Ascending aorta (tissue), 2 donors: ENCODE measurements around the gene ABCG5. TPM values are rescaled to one million over a fixed set of nuclear protein-coding genes. Genes with fewer than 3 reads are reported as not detected.
A peak's percentile ranks its signal among the peaks of the same experiment; 100 is the strongest.

Source experiments
- DNase-seq, 2 donors: peaks; one replicate each; pipeline ENCODE4 v3.0.0-alpha.2; 2019; ENCODE audit warnings: low spot score in 2 of 2
- H3K27ac ChIP-seq, 2 donors: fragments of 200-600 bp; sonication (generic); one replicate each; pipeline ENCODE4 v1.5.1; 2016 to 2017; ENCODE audit warnings: mild to moderate bottlenecking in 1 of 2
- H3K27me3 ChIP-seq: fragments of 200-600 bp; sonication (generic); one replicate; pipeline ENCODE4 v1.5.1; 2017
- H3K36me3 ChIP-seq, 2 donors: fragments of 200-600 bp; sonication (generic); one replicate each; pipeline ENCODE4 v1.5.1; 2016
- H3K4me1 ChIP-seq, 2 donors: fragments of 200-600 bp; sonication (generic); one replicate each; pipeline ENCODE4 v1.5.1; 2016 to 2017; ENCODE audit warnings: mild to moderate bottlenecking in 1 of 2
- H3K4me3 ChIP-seq, 2 donors: fragments of 200-600 bp; sonication (generic); one replicate each; pipeline ENCODE4 v1.5.1; 2016 to 2017; ENCODE audit warnings: mild to moderate bottlenecking in 1 of 2
- H3K9me3 ChIP-seq, 2 donors: fragments of 200-600 bp; sonication (generic); one replicate each; pipeline ENCODE4 v1.5.1; 2016
- intact Hi-C: fragments of 100-400 bp; cut with DNase I; formaldehyde crosslinking; loops from one replicate; pipeline ENCODE4 v1.15.1; 2023
- total RNA-seq: library from RNA; depleted of rRNA; stranded (reverse); fragments of >200 nt; gene quantifications from one replicate; pipeline ENCODE4 v1.1.0, GENCODE V29; 2016
- TF ChIP-seq, protein P1 (sequence below), 3 experiments: fragments of 200-600 bp in 2 of 3; fragments of 450-650 bp in 1 of 3; sonication (generic) in 2 of 3; IDR thresholded peaks; one replicate each; pipeline ENCODE4 v1.5.1; 2016 to 2019; ENCODE audit warnings: antibody characterized with exemption in 3 of 3, mild to moderate bottlenecking in 1 of 3, moderate library complexity in 1 of 3

Gene ABCG5
- total RNA-seq, 1 donor from 2014 or later: 4.0 TPM

DNA sequence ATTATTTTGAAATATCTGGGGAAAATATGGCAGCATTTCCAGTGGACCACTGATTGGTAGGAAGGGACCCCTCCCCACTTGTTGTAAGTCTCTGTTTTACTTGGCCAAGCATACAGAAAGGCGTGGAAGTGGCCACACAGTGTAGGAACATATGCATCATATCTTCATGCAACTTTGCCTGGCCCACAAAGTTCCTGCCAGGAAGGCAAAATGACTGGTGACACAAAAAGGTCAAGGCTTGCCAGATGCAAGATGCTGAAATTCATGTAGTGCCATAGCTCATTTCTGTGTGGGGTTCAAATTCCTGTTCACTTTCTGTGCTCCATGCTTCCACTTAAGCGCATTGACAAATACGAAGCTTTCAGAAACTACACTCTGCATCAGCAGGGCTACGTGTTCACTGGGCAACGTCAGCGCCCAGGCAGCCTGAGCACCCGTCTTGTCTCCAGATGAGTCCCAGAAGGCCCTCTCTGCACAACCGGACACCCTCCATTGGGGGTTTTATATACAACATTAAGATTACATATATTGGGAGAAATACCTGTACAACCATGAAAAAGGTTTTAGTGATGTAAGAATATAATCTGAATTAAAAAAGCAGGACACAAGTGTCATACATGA is 61.2 kb downstream of the ABCG5 start:
- TF ChIP-seq, protein P1, sequence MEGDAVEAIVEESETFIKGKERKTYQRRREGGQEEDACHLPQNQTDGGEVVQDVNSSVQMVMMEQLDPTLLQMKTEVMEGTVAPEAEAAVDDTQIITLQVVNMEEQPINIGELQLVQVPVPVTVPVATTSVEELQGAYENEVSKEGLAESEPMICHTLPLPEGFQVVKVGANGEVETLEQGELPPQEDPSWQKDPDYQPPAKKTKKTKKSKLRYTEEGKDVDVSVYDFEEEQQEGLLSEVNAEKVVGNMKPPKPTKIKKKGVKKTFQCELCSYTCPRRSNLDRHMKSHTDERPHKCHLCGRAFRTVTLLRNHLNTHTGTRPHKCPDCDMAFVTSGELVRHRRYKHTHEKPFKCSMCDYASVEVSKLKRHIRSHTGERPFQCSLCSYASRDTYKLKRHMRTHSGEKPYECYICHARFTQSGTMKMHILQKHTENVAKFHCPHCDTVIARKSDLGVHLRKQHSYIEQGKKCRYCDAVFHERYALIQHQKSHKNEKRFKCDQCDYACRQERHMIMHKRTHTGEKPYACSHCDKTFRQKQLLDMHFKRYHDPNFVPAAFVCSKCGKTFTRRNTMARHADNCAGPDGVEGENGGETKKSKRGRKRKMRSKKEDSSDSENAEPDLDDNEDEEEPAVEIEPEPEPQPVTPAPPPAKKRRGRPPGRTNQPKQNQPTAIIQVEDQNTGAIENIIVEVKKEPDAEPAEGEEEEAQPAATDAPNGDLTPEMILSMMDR (IDR thresholded peaks at IDR 0.05): no peak
- H3K9me3 ChIP-seq: no peaks in the 10 kb centered on the region
- DNase-seq: no peak
- H3K27ac ChIP-seq: no peak overlapping the region
- H3K36me3 ChIP-seq: peaks cover 4 to 18% of the 10 kb centered on the region in 2 donors
- intact Hi-C loops: no loop called here
- H3K4me3 ChIP-seq: no peak overlapping the region
- no peaks in the 10 kb centered on the region for H3K27me3 ChIP-seq
- H3K4me1 ChIP-seq: no peaks in the 10 kb centered on the region

DNA sequence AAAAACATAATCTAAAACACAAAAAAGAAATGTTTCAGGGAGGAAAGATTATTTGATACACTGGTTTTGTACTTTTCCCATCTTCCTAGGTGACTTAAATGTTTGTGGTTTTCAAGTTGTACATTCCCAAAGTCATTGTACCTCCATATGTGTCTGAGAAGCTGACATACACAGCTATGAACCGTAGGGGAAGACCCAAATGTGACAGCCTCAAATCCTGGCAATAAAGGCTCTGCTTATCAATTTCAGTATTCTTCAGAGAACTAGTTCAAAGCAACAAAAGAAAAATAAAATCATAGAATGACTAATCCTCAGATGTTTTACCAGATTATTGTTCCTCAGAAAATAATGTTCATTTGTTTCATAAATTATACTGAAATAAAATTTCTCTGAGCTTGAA is 62.3 kb downstream of the ABCG5 start:
- no peak overlapping the region for H3K27ac ChIP-seq
- DNase-seq: no peak
- H3K4me1 ChIP-seq: no peaks in the 10 kb centered on the region
- H3K27me3 ChIP-seq: no peaks in the 10 kb centered on the region
- H3K36me3 ChIP-seq: peaks cover 4 to 18% of the 10 kb centered on the region in 2 donors
- intact Hi-C loops: no loop called here
- no peaks in the 10 kb centered on the region for H3K9me3 ChIP-seq
- H3K4me3 ChIP-seq: no peak overlapping the region
- TF ChIP-seq, protein P1 (IDR thresholded peaks at IDR 0.05): no peak

DNA sequence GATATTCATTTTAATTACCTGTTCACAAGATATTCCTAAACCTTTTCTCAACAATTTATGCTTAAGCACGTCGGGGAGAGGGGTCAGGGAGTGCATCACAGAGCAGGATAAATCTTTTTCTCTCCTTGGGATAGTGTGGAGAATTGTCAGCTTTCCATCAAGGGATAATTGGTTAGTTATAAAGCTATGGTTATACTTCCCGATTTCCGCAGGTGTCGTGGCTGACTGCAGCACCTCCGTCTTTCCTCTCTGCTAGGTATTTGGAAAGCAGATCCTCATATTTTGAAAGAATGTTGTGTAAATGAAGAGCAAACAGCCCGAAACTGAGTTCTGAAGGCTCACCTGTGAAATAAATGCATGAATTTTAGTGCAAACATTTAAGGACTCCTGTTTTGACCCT is 64.0 kb downstream of the ABCG5 start:
- H3K4me1 ChIP-seq: no peaks in the 10 kb centered on the region
- no peaks in the 10 kb centered on the region for H3K9me3 ChIP-seq
- peaks cover 4 to 17% of the 10 kb centered on the region in 2 donors for H3K36me3 ChIP-seq
- H3K27me3 ChIP-seq: no peaks in the 10 kb centered on the region
- no peak for DNase-seq
- TF ChIP-seq, protein P1 (IDR thresholded peaks at IDR 0.05): no peak
- intact Hi-C loops: loop anchor here (5.0 kb wide), 2 partner anchors 37 to 137 kb away; partner anchors contain the start of gene PLEKHH2
- peak overlapping the region; percentile 60 to 85 for H3K4me3 ChIP-seq
- peak overlapping the region; percentile 82 to 87 for H3K27ac ChIP-seq

GRCh38 chr2:43773876-43774613 is 64.6 kb downstream of the ABCG5 start, which contains the start of gene DYNC2LI1:
Gene DYNC2LI1 (plus strand): TSS chr2:43774039. CDS start chr2:43774139, 100 bp downstream.
- Histone ChIP-seq H3K36me3 (peaks cover 4 to 13% of the 10 kb centered on the region in 2 donors), H3K4me3 (peak within 1 kb of the TSS; percentile 60 to 85), H3K27me3 (no peaks in the 10 kb centered on the region), H3K27ac (peak within 1 kb of the TSS; percentile 82 to 87), H3K4me1 (no peaks in the 10 kb centered on the region), H3K9me3 (no peaks in the 10 kb centered on the region)
- intact Hi-C loops: loop anchor here (5.0 kb wide), 2 partner anchors 37 to 137 kb away; partner anchors contain the start of gene PLEKHH2
- TF ChIP-seq, protein P1 (IDR thresholded peaks at IDR 0.05): no peak
- peak; percentile 78 to 96 for DNase-seq

DNA sequence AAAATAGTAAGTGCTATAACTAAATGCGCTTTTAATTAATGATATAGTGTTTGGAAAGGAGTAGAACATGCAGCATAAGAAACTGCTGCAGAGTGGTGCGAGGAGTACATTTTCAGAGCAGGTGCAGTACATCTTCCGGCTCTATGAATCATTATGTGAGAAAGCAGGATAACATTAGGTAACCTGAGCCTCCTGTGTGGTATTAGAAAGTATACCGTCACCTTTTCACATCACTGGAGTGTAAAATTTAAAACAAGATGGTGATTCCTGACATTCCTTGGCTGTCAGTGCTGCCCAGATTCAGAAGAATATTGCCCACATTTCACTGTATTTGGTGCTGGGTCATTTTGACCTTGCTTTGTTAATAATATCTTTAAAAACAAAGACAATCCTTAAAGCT is 72.6 kb downstream of the ABCG5 start:
- Histone ChIP-seq H3K27me3 (no peaks in the 10 kb centered on the region), H3K9me3 (no peaks in the 10 kb centered on the region), H3K36me3 (no peaks in the 10 kb centered on the region), H3K4me3 (no peak overlapping the region), H3K27ac (no peak overlapping the region), H3K4me1 (peaks cover 0 to 10% of the 10 kb centered on the region in 2 donors)
- no peak for DNase-seq
- TF ChIP-seq, protein P1 (IDR thresholded peaks at IDR 0.05): no peak
- intact Hi-C loops: no loop called here
